ENCODE results near the gene CDH5. TPM values are rescaled to one million over a fixed set of nuclear protein-coding genes. Genes with fewer than 3 reads are reported as not detected.

Gene CDH5
- total RNA-seq, 1 donor = 0.27 TPM

DNA sequence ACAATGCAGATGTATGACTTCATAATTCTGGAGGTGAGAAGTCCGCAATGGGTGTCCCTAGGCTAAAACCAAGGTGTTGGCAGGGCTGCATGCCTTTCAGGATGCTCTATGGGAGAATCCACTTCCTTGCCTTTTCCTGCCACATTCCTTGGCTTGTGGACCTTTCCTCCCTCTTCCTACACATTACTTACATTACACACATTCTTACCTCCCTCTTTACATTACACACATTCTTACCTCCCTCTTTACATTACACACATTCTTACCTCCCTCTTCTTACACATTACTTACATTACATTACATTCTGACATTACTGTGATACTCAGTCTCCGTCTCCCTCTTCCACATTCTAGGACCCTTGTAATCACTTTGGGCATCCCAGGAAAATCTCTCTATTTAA lies 14.2 kb upstream of the CDH5 start:
- DNase-seq (ENCODE audit: low read depth in 2 of 3, low spot score in 2 of 3) = no peak

DNA sequence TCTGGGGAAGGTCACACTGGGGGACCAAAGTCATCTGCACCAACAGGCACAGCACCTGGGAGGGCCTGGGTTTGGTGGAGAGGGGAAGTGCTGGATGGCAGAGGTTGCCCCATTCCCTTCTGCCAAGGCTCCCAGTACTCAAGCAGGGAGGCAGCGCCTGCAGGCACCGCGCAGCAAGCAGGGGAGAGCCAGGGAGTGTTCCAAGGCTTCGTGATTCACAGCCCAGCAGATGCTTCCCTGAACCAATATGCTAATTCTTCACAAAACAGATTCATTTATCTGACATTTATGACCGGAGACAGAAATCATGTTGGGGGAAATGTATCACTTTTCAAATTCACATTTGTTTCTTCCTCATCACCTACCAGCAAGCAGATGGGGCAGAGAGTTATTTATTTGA lies 13.4 kb upstream of the CDH5 start:
- DNase-seq (ENCODE audit: low read depth in 2 of 3, low spot score in 2 of 3) = no peak

DNA sequence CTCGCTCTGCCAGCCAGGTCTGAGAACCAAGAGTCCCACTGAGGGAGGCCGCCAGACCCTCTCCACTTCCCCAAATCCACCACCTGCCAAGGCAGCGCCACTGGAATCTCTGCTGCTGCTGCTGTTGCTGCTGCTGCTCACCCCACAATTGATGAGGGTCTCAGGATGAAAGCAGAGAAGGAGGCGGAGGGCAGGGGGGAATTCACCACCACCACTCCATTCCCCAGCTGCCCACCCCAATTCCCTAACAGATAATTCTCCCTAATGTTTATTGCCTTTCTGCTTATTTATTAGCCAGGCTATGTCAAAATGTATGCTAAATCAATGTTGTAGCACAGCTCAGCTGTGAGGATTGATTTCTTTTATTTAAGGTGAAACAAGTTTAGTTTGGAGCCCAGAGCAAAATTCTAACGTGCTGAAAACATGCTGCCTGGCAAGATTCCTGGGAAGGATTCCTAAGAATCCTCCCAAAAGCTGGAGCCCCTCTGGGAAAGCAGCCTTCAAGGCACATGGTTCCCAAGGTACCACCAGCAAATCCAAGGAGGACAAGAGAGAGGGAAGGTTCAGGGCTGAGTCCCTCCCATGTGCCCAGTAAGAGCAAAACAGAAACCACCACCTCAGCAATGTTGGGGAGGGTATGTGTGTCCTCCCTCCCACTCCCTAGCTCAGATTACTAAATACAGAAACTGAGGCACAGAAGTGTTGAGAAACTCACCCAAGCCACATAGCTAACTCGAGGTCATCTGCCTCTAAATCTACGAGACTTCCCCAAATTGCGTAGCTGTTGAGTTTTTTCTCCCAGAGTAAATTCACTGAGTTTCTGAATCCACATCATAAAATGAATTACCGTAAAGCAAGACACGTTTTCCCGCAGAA lies 12.2 kb upstream of the CDH5 start:
- DNase-seq (ENCODE audit: low read depth in 2 of 3, low spot score in 2 of 3) = no peak

DNA sequence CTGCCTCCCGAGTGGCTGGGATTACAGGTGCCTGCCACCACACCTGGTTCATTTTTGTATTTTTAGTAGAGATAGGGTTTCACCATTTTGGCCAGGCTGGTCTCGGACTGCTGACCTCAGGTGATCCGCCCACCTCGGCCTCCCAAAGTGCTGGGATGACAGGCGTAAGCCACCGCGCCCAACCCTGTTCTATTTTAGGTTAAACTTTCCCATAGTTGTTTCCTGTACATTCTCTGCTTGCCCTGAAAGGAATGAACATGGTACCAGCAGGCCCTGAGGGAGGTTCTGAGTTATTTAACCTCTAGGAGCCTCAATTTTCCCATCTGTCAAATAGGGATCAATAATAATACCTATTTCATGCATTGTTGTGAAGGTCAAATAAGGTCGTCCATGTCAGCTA lies 11.0 kb upstream of the CDH5 start:
- no peak for DNase-seq (ENCODE audit: low read depth in 2 of 3, low spot score in 2 of 3)

DNA sequence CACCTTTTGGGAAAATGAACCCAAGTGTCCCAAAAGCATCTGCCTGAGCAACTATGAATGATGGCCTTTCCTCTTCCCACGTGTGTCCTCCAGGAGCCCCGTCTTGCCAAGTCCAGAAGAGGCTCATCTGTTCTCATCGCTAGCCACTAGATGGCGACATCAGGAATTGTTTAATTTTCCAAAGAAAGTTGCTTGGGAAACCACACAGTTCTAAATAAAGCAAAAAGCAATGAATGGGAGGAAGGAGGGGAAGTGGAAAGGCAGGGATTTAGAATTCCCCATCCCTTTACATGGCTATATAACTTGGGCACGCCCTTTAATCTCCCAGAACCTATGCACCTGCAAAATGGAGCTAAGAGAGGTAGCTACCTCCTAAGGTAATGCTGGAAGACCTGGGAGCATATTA lies 9.0 kb upstream of the CDH5 start:
- peak; percentile 9 to 52 (median 28) for DNase-seq (ENCODE audit: low read depth in 2 of 3, low spot score in 2 of 3)

DNA sequence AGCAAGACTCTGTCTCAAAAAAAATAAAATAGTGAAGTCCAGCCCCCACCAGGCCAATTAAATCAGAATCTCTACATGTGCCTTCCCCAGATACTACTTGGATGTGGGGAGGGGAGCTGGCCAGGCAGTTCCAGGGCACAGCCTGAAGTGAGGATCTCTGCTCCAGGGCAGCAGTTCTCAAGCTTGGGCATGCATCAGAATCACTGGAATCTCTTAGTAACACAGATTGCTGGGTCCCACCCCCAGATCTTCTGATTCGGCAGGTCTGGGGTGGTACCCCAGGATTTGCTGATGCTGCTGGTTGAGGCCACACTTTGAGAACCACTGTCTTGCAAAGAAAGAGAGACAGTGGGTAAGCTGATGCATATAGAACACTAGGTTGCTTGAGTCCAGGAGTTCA lies 8.3 kb upstream of the CDH5 start:
- no peak for DNase-seq (ENCODE audit: low read depth in 2 of 3, low spot score in 2 of 3)

DNA sequence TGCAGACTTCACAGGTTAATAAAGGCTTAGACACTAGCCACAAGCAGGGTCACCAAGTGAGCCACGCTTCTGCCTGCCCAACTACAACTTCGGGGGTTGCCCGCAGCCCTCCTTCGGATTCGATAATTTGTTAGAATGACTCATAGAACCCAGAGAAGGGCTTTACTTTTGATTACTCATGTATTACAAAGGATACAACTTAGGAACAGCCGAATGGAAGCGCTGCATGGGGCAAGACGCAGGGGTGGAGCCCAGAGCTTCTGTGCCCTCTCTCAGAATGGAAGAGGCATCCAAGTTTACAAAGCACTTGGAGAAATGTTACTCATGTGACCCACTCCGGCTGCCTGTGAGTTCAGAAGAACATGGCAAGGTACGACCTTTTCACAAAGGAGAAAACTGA lies 7.5 kb upstream of the CDH5 start:
- no peak for DNase-seq (ENCODE audit: low read depth in 2 of 3, low spot score in 2 of 3)

DNA sequence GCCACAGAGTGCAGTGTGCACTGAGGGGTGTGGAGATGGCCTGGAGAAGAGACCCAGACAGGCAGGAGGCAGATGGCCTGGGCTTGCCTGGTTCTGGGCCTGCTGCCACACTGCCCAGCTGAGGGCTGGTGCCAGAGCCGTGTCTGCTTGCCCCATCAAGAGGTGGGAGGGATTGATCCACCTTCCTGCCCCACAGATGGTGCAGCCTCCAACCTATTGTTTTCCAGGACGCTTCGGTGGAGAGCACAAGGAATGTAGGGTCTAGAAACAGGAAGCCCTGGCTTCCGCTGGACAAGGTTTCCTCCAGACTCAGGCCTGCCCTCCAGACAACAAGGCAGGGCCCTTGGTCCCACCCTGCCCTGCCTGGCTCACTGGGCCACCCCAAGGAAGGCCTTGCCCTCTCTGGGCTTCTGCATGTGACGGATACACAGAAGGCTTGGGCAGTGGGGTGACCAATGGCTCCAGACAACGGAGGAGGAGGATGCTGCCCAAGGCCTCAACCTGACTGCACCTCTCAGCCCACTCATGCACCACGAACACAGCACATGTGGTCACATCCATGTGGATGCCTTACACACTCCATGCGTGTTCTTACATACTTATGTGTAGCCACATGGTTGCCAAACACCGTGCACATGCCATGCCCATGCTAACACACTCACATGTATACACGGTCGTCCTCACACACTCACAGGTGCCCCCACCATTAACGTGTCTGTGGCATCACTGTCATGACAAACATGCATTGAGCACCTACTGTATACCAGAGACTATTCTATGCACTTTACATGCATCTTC lies 6.5 kb upstream of the CDH5 start:
- no peak for DNase-seq (ENCODE audit: low read depth in 2 of 3, low spot score in 2 of 3)

DNA sequence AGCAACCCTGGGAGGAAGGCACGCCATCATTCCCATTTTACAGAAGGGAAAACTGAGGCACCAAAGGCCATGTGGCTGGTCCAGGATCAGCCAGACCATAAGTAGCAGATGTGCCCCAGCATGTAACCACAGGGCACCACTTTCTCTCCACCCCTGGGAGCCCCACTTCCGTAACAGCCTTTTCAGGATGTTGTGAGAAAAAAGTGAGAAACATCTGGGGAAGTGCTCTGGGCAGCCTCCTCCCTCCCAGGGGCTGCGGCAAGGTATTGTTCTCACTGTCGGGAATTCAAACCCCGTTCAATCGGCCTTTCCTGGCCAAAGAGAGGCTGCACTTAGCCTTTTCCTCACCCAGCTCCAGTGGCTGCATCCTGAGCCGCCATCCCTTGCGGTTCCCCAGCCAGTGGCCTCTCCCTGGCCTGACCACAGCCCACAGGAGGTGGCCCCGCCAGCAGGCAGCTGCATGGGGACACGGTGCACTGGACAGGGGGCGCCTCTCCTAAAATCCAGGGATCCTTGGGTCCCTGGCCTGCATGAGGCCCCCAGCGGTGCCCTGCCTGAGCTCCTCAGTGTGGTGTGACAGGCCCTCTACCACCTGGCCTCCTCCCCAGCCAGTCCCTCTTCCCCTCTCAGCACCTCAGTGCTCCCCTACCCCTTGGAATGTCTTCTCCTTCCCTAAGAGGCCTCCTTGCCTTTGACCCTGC lies 5.7 kb upstream of the CDH5 start:
- DNase-seq (ENCODE audit: low read depth in 2 of 3, low spot score in 2 of 3) = peak in 2 of 3 donors; percentile 55 to 87

DNA sequence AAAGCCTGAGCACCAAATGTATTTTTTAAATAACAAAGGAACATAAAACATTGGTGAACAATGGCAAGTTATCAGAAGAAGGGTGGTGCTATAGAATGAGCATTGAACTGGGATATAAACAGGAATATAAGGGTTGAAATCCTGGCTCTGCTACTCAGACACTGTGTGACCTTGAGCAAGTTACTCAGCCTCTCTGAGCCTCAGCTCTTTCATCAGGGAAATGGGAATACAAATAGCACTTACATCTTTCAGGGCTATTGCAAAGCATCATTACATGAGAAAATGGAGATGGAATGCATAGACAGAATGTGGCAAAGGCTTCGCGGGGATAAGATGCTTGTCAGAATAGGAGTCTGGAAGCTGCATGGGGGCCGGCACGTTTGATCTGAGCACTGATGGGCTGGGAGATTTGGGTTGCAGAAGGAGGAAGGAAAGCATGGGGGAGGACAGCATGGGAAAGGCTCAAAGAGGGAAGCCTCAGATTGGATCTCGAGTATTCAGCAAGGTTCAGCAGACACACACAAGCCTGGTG lies 4.8 kb upstream of the CDH5 start:
- no peak for DNase-seq (ENCODE audit: low read depth in 2 of 3, low spot score in 2 of 3)

DNA sequence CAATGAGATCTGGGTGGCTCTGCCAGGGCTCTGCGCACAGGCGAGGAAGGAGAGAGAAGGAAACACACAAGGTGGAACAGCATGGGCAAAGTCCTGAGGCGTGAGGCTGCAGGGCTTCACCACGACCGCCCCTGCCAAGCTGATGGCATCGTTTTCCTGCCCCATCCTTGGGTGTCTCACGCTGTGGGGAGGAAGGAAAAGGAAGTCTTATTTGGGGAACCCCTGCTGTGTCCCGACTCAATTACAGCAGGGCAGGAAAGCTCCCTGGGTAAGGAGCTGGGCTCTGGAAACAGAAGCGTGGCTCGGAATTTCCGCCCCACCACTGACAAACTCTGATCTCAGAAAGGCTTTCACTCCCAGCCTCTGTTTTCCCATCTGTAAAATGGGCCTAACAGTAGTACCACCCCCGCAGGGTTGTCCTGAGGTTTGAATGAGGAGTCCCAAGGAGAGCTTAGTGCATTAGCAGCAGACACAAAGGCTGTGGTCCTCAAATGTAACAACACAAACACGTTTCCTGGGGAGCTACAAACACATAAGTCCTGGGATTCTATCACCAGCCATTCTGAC lies 3.2 kb upstream of the CDH5 start:
- no peak for DNase-seq (ENCODE audit: low read depth in 2 of 3, low spot score in 2 of 3)

DNA sequence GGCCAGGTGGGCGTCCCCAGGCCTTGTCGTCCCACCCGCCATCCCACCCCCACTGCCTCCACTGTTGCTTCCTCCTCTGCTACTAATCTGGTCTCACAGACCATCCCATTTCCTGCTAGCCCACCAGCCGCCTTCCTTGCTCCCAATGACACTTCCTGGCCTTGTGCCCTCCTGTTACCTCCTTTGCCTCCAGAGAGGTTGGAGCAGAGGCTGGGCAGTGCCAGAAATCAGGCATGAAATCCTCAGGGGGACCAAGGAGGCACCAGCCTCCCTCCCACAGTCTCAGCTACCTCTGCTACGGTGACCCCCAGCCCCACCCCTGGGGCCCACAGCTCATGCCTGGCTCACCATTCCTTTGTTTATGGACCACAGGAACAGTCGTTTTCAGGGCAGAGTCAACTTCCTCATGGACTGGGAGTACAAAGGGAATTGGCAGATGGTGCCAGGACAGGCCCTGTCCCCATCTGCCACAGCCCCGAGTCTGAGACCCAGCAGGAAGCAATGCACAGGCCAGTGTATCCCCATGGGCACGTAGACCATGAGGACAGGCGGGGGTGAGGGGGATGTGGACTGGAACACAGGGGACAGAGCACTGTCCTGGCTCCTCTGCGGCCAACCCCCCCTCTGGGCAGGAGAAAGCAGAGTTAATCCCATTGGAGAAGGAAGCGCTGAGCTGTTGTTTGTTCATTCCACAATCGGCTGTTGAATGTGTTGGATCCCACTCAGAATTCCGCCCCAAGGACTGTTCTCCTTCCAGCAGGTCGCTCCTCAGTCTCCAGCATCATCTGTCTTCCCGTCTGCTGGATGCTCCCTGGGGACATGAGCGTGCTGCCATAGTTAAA lies 2.2 kb upstream of the CDH5 start:
- DNase-seq (ENCODE audit: low read depth in 2 of 3, low spot score in 2 of 3) = no peak

DNA sequence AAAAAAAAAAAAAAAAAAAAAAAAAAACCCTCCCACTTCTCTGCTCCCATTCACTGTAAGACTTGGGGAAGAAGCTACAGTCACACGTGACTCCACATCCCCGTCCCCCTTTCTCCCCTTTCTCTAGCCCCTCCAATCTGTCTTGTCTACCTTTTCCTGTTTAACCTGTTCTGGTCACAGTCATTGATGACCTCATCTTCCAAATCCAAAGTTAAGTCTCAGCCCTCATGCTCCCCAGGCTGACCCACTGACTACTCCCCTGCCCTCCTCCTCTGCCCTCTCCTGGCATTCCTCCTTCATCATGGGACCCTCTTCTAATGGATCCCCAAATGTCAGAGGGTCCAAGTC lies 1.6 kb upstream of the CDH5 start:
- no peak for DNase-seq (ENCODE audit: low read depth in 2 of 3, low spot score in 2 of 3)

DNA sequence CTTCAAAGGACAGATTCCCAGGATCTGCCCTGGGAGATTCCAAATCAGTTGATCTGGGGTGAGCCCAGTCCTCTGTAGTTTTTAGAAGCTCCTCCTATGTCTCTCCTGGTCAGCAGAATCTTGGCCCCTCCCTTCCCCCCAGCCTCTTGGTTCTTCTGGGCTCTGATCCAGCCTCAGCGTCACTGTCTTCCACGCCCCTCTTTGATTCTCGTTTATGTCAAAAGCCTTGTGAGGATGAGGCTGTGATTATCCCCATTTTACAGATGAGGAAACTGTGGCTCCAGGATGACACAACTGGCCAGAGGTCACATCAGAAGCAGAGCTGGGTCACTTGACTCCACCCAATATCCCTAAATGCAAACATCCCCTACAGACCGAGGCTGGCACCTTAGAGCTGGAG lies 840 bp upstream of the CDH5 start:
- peak in 1 of 3 donors; percentile 14 for DNase-seq (ENCODE audit: low read depth in 2 of 3, low spot score in 2 of 3)

DNA sequence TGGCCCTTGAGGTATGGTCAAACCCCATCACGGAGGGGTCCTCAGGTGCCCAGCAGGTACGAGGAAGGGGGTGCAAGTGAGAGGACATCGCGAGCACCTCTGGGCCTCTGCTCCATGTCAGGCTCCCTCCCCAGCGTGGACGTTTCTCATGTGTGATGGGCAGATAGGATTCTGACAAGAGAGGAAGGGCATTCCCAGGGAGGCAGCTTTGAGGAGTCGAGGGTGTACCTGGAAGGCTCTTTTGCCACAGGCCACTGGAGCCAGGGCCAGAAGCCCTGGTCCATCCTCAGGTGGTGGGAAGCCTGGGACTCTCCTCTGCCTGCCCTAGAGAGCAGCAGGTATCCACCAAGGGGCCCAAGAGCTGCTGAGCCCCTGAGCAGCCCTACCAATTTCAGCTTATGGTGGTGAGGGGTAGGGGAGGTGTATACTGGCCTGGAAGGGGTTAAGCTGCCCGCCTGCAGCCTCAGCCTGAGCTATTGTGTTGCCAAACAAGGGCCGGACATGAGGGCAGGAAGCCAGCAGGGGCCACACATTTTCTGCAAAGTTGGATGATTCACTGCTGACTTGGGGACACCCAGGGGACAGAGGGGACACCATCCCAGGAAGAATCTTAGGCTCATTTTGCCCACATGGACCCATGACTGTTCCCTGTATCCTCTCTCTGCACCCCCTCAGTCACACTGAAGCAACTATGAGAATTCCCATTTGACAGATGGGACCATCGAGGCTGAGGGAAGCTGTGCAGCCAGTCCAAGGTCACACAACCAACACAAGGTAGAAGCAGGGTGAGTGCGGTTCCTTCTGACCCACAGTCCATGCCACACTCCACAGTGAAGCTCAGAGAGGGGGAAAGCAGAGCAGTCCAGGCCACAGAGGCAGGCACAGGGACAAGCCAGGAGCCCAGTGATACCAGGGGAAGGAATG lies 1.7 kb downstream of the CDH5 start:
- peak in 2 of 3 donors; percentile 30 to 55 for DNase-seq (ENCODE audit: low read depth in 2 of 3, low spot score in 2 of 3)

DNA sequence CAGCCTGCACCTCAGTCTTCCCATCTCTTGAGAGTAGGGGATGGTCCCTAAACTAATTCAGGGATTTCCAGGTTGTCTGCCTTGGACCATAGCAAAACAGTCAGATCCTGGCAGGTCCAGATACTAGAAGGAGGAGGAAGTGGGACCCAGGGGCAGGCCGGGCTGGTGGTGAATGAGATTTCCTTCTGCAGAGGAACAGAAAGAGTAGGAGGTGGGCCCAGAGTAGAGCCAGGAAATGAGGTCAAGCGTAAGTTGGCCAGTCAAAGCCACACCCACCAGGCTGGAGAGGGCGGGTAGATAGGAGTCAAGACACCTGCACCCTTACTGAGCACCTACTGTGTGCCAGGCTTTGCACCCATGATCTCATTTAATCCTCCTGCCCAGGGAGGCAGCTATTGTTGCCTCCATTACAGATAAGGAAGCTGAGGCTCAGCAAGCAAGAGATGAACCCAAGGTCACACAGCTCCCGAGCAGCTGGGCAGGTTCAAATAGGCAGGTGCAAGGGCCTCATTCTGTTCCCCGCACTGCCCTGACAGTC lies 2.6 kb downstream of the CDH5 start:
- DNase-seq (ENCODE audit: low read depth in 2 of 3, low spot score in 2 of 3) = peak in 1 of 3 donors; percentile 44

DNA sequence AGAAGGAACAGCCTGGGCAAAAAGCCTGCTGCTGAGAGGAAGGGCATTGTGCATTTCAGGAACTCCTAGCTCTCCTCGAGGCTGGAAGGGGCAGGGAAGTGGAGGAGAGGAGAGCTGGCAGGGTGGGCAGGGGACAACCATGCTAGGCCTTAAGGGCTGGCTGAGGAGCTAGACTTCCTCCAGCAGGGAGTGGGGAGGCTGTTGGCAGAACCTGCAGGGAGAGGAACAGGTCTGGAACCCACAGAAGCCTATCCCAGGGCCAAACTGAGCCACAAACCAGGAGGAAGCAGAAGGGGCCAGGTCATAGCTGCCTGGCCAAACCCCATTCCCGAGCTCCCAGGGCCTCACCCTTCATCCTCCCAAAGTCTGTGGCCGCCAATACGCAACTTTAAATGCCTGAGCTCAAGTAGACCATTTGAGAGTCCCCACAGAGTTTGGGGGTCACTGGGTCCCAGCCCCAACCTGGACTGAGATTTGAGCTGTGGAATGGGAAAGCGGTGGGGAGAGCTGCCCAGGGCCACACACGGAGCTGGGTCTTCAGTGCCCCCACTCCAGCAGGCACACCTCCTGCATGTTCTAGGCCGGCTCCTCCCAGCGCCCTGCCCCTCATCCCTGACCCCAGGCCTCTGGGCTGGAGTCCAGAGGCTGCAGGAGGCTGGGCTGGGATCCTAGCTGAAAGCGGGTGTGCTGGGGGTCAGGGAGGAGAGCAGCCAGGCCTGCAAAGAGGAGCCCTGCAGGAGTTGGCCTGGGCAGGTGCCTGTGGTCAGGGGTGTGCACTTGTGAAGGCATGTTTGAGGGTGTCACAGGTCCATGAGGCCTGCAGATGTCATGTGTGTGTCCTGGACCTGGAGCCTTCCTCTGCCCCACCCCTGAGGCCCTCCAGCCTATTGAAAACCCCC lies 4.5 kb downstream of the CDH5 start:
- DNase-seq (ENCODE audit: low read depth in 2 of 3, low spot score in 2 of 3) = no peak

Data from hematopoietic multipotent progenitor cell (in vitro differentiated cells).